Bronchial epithelial cell (primary cell): ENCODE data around the gene MAPRE2. TPM values are rescaled to one million over a fixed set of nuclear protein-coding genes. Genes with fewer than 3 reads are reported as not detected.

Source experiments
- DNase-seq: peaks from one replicate; pipeline ENCODE4 v3.0.0-alpha.2; 2010; ENCODE audit warnings: low read depth
- FAIRE-seq: peaks from 2 replicates; lab custom pipeline; 2011; peaks lifted over from hg19 to GRCh38; lab: Jason Lieb, UNC
- H3K27me3 ChIP-seq: 2 replicates; pipeline ENCODE4 v1.5.1; 2011; ENCODE audit warnings: low read length; ENCODE audit not compliant: control insufficient read depth, insufficient read depth
- H3K36me3 ChIP-seq: 2 replicates; pipeline ENCODE4 v1.5.1; 2011; ENCODE audit warnings: low read length; ENCODE audit not compliant: control insufficient read depth, insufficient read depth
- H3K4me3 ChIP-seq: 2 replicates; pipeline ENCODE4 v1.5.1; 2011; ENCODE audit warnings: mild to moderate bottlenecking, low read depth, low read length, control low read depth
- total RNA-seq: library from RNA; depleted of rRNA; stranded (reverse); fragments of >200 nt; gene quantifications from 2 replicates; pipeline ENCODE4 v1.2.1, GENCODE V29; 2014
- TF ChIP-seq, protein P1 (sequence below): IDR thresholded peaks from 2 replicates; pipeline ENCODE4 v1.5.1; 2011; ENCODE audit warnings: mild to moderate bottlenecking, moderate library complexity, low read length, control low read depth, inconsistent platforms; ENCODE audit not compliant: insufficient read depth, severe bottlenecking

MAPRE2 gene
- total RNA-seq, 1 donor from 2014 or later, result 0.79 TPM

GRCh38 chr18:35121038-35121437 is 79.8 kb downstream of the MAPRE2 start:
- no peak for FAIRE-seq
- no peak for DNase-seq
- Histone ChIP-seq H3K36me3 (no peaks in the 10 kb centered on the region), H3K27me3 (no peaks in the 10 kb centered on the region), H3K4me3 (no peak overlapping the region)
- TF ChIP-seq, protein P1, sequence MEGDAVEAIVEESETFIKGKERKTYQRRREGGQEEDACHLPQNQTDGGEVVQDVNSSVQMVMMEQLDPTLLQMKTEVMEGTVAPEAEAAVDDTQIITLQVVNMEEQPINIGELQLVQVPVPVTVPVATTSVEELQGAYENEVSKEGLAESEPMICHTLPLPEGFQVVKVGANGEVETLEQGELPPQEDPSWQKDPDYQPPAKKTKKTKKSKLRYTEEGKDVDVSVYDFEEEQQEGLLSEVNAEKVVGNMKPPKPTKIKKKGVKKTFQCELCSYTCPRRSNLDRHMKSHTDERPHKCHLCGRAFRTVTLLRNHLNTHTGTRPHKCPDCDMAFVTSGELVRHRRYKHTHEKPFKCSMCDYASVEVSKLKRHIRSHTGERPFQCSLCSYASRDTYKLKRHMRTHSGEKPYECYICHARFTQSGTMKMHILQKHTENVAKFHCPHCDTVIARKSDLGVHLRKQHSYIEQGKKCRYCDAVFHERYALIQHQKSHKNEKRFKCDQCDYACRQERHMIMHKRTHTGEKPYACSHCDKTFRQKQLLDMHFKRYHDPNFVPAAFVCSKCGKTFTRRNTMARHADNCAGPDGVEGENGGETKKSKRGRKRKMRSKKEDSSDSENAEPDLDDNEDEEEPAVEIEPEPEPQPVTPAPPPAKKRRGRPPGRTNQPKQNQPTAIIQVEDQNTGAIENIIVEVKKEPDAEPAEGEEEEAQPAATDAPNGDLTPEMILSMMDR, result no peak

DNA sequence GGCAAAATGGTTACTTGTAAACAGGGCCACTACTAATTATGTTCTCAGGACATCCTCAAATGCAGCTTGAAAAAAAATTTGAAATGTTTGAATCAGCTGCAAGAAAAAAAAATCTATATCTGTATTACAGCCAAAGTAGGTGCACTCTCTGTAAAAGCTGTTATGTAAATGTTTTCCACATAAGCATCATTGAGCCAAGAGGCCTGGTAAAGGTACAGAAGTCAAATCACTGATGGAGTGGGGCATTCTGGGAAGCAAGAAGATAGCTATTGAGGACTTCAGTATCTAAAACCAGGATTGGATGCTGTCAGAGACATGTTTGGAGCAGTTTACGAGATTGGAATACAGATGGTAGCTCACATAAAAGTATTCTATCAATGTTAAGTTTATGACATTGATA is 80.3 kb downstream of the MAPRE2 start:
- FAIRE-seq (no peak), DNase-seq (no peak)
- Histone ChIP-seq H3K27me3 (no peaks in the 10 kb centered on the region), H3K36me3 (no peaks in the 10 kb centered on the region), H3K4me3 (no peak overlapping the region)
- TF ChIP-seq, protein P1, result no peak

DNA sequence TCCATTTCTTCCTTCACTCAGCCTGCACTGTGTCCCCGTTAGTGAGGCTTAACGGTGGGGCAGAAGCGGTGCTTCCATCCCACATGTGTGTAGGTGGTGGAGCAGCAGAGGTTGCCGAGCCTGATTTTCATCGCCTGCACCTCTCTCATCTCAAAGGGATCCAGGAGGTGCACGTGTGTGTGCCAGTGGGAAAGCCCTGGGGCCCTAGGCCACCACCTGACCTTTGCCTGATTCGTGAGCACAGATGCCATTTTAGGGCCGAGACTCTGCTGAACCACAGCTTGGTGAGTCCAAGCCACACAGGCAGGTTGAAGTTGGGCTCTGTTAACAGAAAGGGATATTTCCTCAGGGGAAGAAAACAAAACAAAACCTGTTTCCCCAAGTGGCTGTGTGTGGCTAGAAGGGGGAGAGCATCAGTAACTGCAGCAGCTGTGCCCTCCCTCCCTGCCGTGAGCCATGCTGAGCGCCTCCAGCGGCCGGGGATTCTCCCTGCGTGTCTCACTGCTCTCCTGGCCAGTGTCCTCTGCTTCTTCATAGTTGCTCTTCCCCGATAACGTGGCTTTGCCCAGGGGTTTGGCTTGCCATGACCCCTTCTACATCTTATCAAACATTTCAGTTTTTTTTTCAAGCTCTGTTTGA is 81.5 kb downstream of the MAPRE2 start:
- FAIRE-seq (no peak), DNase-seq (no peak)
- TF ChIP-seq, protein P1, result no peak
- Histone ChIP-seq H3K27me3 (no peaks in the 10 kb centered on the region), H3K36me3 (no peaks in the 10 kb centered on the region), H3K4me3 (no peak overlapping the region)

DNA sequence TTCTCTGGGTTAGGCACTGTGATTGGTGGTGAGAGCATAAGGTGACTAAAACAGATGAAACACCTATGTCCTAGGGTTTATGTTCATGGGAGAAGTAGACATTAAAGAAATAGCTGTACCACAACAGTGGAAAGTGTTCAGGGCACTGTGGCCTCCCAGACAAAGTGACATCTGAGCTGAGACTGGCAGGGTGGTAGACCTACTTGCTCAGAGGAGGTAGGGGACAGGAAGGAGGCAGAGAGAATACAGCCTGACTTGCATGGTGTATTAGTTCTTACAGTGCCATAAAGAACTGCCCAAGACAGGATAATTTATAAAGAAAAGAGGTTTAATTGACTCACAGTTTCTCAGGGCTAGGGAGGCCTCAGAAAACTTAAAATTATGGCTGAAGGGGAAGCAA is 82.6 kb downstream of the MAPRE2 start:
- FAIRE-seq (no peak), DNase-seq (no peak)
- TF ChIP-seq, protein P1, result no peak
- no peak overlapping the region for H3K4me3 ChIP-seq
- H3K27me3 ChIP-seq, result no peaks in the 10 kb centered on the region
- H3K36me3 ChIP-seq, result no peaks in the 10 kb centered on the region

GRCh38 chr18:35127201-35127600 is 86.0 kb downstream of the MAPRE2 start:
- no peak for DNase-seq
- H3K27me3 ChIP-seq, result no peaks in the 10 kb centered on the region
- H3K4me3 ChIP-seq, result no peak overlapping the region
- no peaks in the 10 kb centered on the region for H3K36me3 ChIP-seq
- TF ChIP-seq, protein P1, result peak; percentile 12
- no peak for FAIRE-seq

DNA sequence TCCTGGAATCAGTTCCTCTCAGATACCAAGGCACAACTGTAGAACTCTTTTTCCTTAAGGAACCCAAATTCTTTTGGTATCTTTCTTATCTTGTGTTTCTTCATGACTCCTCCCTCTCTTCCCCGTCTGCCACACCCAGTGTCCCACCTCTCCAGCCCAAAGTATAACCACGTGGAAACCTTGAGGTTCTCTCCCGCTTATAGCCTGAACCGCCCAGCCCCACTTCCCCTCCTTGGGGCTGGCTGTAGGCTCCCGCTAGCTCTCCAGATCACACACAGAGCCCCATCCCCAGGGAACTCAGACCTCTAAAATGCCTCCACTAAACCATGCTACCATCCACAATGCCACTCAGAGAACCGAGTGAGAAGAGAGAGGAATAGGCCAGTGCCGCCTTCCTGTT is 87.5 kb downstream of the MAPRE2 start:
- H3K27me3 ChIP-seq, result no peaks in the 10 kb centered on the region
- TF ChIP-seq, protein P1, result no peak
- no peaks in the 10 kb centered on the region for H3K36me3 ChIP-seq
- H3K4me3 ChIP-seq, result no peak overlapping the region
- DNase-seq, result no peak
- FAIRE-seq, result no peak
